Activated naive CD4-positive, alpha-beta T cell (primary cell): ENCODE measurements around the gene ABCA12.

Experiments used
- DNase-seq, 4 experiments: peaks; one replicate each; lab custom pipeline; 2025; lab: John Stamatoyannopoulos, UW

ABCA12 gene

DNA sequence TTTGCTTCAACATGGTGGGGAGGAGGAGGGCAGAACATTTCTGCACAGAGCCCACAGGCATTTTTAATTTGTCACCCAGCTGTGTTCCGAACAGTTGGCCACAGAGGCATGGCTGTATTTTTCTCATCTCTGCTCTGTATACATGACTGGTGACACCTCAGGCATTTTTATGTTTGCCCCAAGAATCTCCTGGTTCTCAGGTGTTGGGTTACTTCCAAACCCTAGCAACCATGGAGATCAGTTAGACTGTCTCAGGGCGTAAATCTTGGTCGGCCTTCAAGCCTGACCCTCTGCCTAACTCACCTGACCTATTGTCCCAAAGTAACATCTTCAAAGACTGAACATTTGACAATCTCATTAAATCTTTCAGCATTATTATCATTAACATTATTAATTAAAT, 100.0 kb downstream of the ABCA12 start:
- DNase-seq: no peak

DNA sequence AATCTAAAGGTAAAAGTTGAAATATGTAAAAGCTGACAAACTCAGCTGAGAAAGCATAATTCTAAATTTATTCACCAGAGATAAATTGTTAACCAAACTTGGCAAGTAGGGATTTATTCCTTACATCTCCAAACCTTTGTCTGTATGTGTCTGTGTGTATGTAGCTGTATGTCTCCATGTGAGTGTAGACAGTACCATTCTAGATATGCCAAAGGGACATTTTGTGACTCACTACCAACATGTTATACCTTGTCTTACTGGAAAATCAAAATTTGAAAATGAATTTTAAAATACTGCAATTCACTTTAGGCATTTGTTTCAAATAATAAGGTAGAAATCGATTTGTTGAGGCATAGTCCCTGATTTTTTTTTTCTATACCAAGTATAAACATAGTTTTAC, 102.1 kb downstream of the ABCA12 start:
- DNase-seq: no peak

DNA sequence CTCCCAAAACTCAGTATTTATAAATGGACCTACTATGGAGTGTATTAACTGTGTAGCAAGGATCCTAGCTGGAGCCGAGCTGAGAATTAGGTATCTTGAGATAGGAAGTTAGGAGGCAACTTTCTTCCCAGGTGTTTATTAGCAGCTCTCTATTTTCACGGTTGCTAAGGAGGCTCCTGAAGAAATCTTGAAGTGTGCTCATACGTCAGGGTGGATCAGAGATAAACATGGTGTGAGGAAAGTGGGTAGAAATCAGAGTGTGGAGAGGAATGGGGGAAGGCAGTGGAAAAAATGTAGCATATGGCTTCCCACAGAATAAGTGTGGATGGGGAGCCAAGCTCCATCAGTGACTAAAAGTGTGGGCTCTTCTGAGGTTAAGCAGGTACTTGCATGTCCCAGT, 104.3 kb downstream of the ABCA12 start:
- DNase-seq: no peak

DNA sequence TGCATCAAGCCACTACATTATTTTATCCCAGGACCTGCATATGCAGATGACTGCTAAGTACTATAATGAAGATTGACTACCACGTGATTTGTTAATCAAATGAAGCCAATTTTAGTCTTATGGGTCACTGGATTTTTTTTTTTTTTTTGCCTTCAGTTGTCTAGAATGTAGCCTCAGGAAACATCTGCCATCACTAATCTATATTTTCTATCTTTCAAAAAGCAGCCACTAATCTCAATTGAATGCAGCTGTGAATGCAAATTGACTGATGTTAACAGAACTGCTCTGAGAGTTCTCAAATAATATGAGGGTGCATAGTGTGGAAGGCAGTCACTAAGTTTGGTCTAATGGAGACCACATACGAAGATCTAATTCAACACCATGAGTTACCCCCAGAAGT, 106.3 kb downstream of the ABCA12 start:
- DNase-seq: no peak

DNA sequence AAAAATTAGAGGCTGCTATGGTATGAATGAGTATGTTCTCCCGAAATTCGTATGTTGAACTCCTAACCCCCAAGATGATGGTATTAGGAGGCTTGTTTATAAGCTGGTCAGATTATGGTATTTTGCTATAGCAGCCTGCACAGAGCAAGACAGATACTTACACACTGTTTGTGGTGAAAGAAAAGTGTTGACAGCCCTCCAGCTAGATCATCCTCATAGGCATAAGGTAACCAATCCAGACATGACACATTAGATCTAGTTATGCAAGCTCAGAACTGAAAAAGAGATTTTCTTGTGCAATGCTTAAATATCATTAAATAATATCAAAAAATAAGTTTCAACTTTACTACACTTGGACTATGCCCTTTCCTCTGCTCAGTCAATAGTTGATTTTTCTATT, 107.1 kb downstream of the ABCA12 start:
- DNase-seq: no peak

DNA sequence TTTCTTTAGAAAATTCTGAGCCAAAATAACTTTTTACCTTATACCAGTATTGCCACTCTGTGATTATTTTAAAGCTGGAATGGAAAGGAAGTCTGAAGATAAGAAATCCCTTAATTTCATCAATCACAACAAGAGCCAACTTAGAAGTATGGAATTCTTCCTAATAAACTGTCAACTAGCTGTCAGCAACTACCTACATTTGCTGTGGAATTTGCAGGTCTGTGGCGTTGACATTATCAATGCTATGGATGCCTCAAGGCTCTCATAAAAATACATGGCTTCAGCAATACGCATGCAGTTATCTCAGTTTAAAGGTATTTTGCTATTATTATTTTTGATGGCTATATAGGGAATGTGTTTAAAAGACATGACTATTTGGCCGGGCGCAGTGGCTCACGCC, 108.5 kb downstream of the ABCA12 start:
- DNase-seq: no peak

DNA sequence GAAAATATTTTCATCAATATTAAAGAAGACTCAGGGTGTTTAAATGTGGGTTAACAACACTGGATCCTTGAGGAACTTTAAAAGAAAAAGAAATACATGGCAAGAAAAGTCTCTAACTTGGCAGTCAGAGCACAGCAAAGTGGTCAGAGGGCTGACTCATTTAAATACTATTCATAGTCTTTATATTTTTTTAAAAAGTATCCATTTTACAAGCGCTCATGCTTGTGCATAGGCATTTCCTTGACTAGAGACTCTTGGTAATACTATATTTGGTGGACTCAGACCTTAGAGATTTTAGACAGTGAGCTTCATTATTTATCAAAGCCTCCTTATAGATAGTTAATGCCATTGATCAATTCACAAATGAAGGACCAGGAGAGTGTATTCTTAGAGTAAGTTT, 110.2 kb downstream of the ABCA12 start:
- DNase-seq: no peak

DNA sequence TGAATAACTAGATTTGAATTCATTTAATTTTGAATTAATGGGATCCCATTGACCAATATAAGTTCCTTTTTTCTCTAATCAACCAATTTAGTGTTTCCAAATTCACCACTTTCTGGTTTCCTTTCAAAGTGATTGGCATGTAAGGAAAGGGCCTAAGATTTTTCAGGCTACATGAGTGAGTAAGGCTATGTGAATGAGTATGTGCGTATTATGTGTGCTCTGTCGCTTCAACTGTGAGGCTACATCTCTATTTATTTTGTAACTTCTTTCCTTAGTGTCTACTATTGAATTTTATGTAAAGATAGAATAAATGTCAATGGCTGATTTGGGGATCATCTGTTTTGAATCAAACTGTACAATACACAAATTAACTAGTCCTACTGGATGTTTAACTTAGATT, 110.6 kb downstream of the ABCA12 start:
- no peak for DNase-seq

DNA sequence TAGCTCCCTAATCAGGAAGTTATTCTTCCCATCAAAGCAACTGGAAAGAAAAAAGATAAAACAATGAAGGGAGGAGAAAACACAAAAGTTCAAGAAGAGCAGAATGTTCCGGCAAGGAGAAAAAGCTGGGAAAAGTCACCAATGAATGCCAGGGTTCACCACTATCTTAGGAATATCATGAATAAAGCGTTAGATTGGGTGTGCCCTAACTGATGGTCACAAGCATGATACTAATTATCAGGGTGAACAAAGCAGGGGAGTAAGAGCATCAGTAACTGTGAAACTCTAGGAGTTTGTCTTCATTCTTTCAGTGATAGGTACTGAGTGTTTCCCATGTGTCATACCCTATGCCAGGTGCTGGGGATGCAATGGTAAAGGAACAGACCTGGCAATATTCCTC, 115.5 kb downstream of the ABCA12 start:
- DNase-seq: no peak

DNA sequence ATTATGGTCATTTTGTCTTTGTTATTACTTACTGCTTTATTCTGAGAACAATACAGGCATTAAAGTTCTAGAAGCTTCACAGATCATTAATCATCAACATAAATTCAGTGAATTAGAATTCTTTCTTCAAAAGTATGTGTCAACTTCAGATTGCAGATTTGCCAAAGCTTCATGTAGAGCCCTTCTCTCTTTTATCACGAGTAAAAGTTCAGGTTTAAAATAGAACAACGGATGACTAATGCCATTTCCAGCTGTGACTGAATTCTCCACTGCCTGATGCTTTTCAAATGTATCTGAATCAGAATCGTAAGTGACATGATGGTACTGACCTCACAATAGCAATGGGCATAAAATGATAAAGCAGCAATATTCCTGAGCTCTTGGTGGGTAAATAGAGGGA, 116.0 kb downstream of the ABCA12 start:
- DNase-seq: no peak

DNA sequence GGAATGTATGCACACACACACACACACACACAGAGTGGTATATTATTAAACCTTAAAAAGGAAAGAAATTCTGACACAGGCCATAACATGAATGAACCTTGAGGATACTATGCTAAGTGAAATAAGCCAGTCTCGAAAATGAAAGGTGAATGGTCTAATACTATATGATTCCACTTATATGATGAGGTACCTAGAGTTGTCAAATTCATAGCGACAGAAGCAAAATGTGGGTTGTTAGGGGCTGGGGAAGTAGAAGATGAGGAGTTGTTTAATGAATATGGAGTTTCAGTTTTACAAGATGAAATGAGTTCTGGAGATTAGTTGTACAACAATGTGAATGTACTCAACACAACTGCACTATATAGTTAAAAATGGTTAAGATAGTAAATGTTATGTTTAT, 118.1 kb downstream of the ABCA12 start:
- DNase-seq: no peak

DNA sequence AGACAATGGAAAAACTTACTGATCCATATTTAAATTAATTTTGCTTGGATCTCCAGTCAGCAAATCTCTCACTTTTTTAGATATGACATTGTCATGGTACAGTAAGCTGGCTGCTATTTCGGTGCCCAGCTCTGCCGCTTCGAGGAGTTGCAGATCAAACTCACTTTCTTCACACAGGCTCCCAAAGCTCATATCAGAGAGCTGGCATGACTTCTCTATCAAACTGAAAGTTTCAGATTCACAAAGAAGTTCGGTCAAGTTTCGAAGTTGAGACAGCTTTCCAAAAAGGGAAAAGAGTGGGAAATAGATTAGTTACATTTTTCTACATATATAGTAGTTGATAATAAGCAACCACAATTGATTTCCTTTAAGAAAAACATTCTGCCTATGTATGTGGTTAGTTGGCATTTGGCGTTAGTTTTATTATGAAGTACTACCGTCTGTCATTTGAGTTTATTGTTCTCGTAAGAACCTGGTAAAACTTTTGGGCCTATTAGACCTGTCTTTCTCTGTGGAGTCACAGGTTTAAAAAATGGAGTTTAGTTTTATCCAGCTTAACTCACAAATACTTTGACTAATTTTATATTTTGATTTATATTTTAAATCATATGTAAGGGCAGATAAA, 118.8 kb downstream of the ABCA12 start:
- DNase-seq: no peak

DNA sequence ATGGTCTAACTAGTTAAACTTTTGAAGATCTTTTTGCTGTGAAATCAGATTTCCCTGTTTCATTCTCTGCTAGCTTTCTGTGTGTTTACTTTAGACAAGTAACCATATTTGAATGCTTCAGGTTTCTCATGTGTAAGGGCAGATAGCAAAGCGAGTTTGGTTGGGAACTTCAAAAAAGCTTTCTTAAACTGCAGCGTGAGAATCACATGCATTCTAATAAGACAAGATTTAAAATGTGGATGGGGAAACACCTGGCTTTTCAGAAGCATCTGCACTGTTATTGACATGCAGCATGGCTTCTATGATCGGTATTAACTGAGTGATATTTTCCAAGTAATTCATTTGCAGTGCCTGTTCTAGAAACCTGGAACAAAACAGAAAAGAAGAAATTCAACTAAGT, 119.3 kb downstream of the ABCA12 start:
- DNase-seq: no peak

DNA sequence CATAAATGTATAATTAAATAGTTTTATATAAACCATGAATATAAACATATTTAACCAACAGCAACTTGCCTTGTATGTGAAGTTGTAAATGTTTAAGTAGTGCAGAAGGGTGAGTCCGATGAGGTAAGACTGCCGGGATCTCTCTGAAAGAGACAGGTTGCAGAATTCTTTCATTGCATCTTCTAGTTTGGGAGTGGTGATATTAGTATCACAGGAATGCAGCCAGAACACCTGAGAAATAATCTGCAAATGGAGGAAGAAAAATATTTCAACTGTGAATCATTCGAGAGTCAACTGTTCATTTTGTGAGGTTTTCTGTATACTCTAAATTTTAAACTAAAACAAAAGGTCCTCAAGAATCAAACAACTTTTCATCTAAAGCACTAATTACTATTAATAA, 123.0 kb downstream of the ABCA12 start:
- no peak for DNase-seq

DNA sequence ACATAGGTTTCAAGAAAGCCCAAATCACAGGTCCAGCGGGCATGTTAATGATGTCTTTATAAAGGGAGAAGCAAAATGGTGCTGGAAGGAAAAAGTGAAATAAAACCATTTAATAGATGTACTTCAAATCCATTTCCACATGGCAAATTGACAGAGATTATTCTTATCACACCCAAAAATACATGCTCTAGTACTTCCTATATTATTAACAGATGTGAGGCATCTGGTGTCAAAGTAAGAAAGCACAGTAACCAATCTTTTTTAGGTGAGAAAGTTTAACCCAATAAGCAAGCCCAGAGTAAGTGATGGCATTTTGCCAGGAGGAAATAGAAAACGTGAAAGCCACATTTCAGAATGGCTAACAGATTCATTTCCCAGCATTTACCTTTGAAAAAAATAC, 128.0 kb downstream of the ABCA12 start:
- no peak for DNase-seq

DNA sequence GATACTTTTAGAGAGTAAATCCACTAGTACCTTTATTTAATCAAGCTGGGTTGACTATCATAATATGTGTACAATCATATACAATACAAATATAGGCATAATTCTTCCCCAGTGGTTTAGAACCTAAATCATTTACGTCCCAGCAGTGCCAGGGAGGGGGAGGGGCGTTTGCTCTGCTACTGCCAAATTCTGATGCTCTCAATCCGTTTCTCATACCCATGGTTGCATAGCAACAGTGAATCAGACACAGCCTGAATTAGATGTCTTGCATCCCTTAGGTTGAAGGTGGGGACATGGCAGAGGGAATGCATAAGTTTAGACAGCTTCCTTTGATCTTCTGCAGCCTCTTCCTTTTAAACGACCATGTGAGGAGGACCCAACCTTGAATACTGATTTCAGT, 135.4 kb downstream of the ABCA12 start:
- DNase-seq: no peak

DNA sequence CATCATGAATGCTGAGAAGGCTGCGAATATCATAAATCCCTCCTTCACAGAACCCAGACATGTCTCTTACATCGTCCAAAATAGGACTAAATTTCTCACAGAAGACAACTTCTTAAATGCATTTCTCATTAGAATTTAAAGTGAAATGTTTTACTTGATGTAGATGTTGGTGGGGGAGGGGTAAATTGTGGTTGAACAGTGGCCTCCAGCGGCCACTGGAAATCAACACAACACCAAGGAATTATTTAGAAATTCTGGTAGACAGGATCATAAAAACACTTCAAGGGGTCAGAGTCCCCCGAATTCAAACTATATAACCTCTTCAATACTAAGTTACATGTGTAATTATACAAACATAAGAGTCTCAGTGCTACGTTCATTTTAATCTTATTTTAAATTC, 135.9 kb downstream of the ABCA12 start:
- DNase-seq: no peak

DNA sequence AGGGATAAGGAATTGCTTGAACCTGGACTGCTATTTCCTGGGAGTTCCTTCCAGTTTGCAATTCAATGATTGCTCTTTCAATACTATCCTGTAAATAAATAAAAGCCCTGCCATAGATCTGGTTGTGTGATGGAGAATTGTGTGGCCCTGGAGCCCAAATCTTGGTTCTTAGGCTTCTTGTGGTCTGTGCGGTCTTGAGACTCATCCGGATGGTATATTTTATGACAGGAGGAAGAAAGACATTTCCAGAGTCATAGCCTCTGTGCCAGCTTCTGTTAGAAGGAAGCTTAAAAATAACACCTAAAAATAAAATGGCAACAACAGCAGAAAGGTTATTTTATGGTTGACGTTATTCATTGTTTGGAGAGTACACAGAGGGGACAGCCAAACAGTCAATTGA, 137.7 kb downstream of the ABCA12 start:
- no peak for DNase-seq

DNA sequence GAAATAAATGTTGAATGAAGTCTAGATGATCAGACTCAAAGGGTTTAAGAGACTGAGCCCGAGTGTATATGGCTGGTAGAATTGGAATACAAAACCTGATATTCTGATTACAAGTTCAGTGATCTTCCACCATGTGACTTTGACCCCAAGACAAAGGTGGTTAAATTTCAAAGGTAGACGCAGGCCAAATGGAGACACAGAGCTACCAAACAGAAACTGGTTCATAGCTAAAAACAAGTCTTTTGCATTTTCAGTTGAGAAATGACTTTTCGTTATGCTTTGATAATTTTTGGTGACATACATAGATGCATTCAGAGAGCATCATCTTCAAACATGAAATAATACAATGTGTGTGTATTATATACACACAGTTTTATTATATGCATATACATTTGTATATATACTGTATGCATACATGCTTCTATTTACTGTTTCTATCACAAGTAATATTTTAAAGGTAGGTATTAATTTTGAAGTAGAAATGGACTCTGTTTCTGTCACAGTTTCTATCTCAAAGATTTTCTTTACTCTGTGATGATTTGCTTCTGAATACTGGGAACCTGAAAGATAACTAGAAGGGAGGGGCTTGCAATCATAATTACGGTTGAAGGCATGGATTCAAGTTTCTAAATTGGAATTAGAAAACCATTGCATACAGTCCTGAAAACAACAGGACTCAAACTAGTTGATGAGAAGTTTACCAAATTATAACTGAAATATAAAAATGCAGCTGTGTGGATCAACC, 142.3 kb downstream of the ABCA12 start:
- DNase-seq: no peak

DNA sequence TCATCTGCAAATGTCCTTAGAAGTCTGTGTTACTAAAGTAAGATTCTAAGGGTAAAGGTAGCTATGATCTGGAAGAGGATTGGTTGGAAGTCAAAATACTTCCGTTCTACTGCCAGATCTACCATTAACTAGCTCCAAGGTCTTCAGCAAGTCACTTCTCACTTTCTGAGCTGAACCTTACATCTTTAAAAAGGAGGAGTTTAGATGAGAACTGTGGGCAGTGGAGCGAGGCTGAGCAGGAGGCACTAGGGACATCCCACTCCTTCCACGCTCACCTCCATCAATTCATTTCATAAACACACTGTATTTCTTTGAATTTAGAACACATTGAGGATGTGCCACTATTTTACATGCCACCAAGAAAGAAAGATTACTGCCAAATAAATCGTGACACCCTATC, 143.0 kb downstream of the ABCA12 start:
- no peak for DNase-seq

DNA sequence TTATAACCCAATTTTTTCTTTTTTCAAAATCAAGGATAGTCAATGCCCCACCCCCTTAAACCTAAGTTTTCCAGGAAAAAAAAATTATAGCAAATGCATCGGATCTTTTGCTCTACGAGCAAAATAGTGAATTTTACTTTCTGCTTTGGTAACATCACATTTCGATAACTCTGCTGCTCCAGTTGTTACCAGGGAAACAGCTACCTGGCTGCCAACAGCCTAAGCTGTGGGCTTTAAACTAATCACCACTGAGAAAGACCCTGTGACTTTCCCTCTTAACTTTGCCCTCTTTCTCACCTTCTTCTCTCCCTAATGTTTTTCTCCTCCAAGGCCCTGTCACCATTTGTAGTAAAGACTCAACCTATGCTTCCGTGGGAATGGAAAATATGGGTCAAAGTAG, 145.5 kb downstream of the ABCA12 start:
- no peak for DNase-seq

DNA sequence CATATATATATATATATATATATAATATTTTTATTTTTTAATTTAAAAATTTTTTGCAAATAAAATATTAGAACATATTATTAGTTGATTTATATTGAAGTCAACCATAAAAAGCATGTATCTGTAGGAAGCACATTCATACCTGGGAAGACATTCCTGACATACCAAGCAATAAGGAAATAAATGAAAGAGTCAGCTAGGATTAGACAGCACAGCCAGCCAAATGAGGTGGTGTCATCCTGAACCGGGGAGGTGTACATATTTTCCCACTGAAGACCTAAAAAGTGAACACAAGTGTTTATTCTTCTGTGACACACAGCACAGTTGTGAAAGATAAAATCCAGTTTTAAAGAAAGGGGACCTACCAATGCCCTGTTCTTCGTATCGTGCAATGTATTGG, 149.2 kb downstream of the ABCA12 start:
- DNase-seq: no peak

DNA sequence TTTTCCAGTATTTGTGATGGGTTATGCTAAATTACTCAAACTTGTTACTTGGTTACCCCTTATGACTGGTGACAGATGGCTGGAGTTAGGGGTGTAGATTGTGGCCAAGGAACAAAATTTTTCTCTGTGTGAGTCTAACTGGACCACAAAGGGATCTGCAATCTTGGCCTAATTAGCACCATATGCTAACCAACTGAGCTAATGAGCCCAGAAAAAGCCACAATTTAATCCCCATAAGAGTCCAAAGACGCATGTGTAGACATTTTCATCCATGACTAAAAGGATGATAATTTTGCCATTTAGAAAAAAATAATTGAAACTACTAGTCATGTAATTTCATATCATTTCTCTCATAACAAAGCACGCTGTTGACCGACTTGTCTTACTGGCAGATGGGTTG, 151.2 kb downstream of the ABCA12 start:
- DNase-seq: no peak

DNA sequence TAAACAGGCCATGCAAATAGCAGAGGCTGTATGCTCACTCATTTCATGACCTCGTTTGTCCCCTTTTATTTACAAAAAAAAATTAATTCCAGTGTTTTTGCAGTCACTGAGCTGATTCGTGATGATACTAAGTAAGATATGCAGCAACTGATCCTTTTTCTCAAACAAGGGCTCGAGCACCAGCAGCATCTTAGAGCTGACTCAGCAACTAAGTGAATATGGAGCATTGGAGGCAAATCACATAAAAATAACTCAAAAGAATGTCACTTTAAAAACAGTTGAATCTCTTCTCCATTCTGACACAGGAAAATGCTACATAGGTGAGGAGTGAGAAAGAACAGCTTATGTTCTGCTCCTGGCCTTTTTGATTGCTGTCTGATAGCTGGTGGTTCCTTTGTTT, 152.8 kb downstream of the ABCA12 start:
- DNase-seq: no peak
